ENCODE data around the gene ELMO1.
A peak's percentile ranks its signal among the peaks of the same experiment; 100 is the strongest.

ELMO1 gene

DNA sequence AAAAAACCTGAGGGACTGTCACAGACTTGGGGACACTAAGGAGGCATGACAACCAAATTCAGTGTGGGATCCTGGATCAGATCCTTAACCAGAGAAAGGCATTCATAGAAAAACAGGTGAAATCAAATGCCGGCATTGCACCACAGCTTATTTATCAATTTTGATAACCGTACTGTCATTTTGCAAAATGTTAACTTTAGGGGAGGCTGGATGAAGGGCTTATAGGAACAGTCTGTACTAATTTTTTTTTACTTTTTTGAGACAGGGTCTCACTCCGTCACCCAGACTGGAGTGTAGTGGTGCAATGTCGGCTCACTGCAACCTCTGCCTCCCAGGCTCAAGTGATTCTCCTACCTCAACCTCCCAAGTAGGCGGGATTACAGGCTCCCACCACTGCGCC, 217.1 kb downstream of the ELMO1 start:
- DNase-seq (ENCODE audit: low read depth in 2 of 3, low spot score in 2 of 3), result no peak

DNA sequence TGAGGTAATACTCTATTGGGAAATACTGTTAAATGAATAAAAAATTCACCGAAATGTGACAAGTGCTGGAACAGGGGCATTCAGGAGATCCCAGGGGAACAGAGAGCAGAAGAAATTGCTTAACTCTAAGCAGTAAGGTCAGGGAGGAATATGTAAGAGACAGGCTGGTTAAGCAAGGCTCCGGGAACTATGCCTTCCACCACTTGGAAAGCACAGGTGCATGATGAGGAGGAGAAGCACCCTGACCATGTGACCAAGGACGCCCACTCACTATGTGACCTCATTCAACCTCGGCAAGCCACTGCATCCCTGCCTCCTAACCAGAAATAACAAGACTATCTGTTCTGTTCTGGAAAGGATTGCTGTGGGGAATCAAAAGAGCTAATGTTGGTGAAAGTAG, 218.4 kb downstream of the ELMO1 start:
- no peak for DNase-seq (ENCODE audit: low read depth in 2 of 3, low spot score in 2 of 3)

DNA sequence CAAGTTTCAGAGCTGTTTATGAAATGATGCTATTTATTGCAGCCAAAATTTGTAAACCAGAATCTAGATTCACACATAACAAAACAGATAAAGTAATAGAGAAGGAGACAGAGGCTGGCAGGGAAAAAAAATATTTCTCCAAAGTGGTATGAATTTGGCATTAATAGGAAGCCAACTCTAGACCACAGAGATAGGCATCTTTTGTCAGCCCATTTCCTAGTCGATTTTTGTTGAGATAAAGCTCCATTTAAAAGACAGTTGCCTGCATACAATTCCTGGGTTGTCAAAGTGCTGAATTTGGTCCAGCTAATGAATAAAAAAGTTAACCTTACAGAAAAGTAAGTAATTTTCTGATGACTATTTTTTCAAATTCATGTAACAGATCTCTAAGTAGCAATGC, 219.3 kb downstream of the ELMO1 start:
- DNase-seq (ENCODE audit: low read depth in 2 of 3, low spot score in 2 of 3), result no peak

DNA sequence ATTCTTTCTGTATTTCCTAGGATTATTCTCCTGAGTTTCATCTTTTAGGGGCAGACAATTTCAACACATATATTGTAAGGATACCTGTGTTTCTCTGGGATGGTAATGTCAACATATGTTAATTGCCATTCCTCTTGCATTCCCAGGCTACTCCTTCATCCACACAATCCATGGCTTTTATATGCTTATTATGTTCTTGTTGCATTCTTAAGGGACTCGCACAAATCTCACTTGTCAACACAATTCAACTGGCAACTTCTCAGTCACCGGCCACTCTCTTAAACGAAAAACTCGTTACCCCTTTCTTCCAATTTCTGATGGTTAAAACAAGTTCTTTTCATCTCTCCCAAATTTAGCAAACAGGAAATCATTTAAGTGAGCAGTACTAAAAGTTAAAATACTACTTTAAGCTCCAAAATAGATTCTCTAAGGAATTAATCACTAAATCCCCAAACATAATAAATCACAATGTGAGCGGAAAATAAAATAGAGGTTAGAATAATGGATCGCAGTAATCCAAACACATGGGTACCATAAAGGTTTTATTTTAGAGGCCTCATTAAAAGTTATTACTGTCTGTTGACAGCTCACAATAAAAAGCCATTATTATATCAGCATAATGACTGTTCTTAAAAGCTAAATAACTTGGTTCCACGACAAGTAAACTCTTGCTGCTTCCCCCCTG, 223.2 kb downstream of the ELMO1 start:
- DNase-seq (ENCODE audit: low read depth in 2 of 3, low spot score in 2 of 3), result no peak

DNA sequence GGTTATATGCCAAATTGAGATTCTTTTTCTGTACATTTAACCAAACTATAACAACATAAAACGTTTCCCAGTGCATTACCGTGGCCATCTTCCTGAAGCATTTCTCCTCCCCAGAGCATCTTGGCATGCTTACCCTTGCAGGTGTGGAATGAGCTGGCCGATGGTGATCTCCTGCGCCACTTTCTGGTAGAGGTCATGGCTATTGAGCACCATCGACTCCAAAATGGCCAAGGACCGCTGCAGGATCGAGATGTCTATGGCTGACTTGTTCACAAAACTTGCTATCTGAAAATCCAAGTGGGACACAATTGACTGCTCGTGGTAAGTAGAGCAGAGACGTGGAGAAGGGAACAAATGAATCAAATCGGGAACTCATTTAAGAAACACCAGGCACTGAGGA, 223.9 kb downstream of the ELMO1 start:
- no peak for DNase-seq (ENCODE audit: low read depth in 2 of 3, low spot score in 2 of 3)

DNA sequence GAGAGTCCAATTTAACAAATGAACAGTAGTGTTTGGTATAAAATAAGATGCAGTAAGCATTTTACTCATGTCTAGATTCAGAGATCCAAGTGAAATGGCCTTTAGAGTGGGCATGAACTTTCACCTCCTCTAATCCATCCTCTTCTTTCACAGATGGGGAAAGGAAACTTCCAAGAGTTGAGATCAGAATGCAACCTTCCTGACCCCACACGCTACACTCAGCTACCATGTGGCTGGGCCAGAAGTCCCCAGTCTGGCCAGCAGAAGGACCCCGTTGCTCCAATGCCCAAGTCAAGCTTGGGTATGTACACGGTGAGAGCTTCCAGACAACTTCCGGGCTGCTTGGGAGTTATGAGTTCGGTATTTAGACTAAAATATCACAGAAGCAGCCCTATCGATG, 228.0 kb downstream of the ELMO1 start:
- DNase-seq (ENCODE audit: low read depth in 2 of 3, low spot score in 2 of 3), result no peak

DNA sequence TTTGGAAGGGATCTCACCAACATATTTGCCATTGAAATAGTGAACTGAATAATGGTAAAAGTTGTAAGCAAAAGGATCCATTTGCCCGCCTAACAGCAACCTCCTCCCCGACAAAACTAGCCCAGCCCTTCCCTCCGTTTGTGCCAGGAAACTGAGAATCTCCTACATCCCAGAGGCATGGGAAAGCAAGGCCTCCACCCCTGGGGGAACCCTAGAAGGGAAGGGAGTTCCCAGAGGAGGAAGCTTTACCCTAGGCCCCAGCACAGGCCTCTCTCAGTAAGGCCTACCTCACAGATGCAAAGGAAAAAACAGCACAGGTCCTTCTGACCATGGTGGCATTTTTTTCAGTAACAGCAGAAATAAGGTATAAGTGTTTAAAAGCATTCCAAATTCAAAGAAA, 229.7 kb downstream of the ELMO1 start:
- DNase-seq (ENCODE audit: low read depth in 2 of 3, low spot score in 2 of 3), result no peak

DNA sequence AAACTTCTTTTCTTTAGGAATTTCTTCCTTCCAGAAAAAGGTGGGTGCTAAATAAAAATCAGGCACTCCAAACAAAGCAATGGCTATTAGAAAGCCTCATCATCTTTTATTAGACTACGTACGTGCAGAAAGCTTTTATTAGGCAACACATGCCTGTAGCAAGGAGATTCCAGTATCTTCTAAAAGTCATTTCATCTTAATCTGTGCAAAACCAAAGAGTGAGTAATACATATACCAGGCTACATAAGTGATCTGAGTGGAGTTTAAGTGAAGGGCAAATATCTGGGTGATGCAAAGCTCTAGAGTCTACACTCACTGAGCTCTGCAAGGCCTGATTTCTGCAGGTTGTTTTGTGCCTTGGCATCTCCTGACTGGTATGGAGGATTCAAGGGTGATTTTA, 231.7 kb downstream of the ELMO1 start:
- no peak for DNase-seq (ENCODE audit: low read depth in 2 of 3, low spot score in 2 of 3)

DNA sequence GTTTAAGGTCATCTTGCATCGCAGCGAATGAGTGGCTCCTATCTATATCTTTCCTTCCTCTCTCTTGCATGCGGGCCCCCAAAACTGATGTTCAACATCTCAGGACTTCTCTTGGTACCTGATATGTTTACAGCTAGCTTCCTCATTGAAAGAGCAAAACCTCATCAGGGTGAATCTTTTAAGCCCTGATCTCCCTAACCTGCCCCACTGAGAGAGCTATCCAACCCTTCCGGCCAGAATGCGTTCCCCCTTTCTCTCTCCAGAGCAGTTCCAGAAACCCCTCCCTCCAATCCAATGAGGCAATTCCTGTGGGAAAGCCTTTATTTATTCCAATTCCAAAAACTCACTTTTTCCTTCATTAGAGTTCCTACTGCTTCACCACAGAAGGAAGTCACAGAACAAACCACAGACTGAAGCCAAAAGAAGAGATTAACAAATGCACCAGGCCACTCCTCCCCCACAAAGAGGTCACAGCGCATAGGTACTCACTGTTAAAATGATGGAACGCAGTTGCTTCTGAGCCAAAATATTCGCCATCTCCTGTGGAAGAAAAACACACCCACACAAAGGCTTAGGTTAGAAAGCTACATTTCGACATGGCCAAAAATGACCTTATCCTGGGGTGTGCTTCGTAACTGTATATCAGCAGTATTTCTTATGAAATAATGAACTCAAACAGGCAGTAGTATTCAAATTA, 232.4 kb downstream of the ELMO1 start:
- DNase-seq (ENCODE audit: low read depth in 2 of 3, low spot score in 2 of 3), result no peak

DNA sequence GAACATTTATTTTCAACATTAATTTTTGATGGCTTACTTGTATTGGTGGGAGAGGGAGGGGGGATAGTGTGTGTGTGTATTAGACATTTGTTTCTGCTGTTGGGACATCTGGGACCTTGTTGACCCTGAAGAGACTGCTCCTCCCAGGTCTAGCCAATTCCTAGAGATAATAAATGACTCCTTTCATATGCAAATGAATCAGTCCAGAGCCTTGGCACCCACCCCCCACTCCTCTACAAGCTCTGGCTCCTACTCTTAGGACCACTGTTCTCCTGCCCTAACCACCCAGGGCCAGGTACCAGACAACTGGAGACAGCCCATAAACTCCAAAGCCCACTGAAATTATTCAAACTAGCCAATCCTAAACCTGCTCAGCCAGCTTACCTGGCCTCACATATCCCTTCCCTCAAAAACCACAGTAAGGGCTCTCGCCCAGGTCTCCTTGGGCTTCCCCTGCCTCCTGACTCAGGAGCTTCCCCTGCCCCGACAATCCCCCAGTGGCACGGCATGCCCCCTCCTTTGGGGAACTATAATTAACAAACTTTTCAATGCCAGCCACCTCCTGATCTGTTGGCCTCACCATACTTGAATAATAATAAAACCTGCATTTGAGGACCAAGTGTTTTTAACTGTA, 233.3 kb downstream of the ELMO1 start:
- no peak for DNase-seq (ENCODE audit: low read depth in 2 of 3, low spot score in 2 of 3)

DNA sequence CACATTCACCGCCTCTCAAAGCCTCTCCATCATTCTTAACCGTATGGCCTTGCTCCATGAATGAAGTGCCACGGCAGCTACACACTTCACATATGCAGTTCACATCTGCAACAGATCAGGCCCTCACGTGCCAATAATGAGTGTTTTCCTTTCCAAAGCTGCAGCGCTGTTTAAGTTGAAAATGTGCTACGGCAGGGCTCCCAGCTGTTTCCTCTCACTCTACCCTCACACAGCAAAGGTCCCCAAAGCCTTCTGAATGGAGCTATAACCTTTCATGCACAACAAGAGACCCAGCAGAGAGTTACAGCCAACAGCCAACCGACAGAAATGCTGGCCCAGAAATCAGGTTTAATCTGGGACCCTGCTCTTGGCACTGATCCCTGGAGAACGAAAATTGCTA, 236.1 kb downstream of the ELMO1 start:
- DNase-seq (ENCODE audit: low read depth in 2 of 3, low spot score in 2 of 3), result no peak

DNA sequence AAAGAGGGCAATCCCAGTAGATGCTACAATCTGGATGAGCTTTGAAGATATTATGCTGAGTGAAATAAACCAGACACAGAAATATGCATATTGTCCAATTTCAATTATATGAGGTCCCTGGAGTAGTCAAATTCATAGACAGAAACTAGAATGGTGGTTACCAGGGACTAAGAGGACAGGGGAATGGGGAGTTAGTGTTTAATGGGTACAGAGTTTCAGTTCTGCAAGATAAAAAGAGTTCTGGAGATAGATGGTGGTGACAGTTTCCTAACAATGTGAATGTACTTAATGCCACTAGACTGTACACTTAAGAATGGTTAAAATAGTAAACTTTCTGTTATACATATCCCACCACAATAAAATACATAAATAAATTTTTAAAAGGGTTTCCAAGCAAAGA, 236.6 kb downstream of the ELMO1 start:
- no peak for DNase-seq (ENCODE audit: low read depth in 2 of 3, low spot score in 2 of 3)

DNA sequence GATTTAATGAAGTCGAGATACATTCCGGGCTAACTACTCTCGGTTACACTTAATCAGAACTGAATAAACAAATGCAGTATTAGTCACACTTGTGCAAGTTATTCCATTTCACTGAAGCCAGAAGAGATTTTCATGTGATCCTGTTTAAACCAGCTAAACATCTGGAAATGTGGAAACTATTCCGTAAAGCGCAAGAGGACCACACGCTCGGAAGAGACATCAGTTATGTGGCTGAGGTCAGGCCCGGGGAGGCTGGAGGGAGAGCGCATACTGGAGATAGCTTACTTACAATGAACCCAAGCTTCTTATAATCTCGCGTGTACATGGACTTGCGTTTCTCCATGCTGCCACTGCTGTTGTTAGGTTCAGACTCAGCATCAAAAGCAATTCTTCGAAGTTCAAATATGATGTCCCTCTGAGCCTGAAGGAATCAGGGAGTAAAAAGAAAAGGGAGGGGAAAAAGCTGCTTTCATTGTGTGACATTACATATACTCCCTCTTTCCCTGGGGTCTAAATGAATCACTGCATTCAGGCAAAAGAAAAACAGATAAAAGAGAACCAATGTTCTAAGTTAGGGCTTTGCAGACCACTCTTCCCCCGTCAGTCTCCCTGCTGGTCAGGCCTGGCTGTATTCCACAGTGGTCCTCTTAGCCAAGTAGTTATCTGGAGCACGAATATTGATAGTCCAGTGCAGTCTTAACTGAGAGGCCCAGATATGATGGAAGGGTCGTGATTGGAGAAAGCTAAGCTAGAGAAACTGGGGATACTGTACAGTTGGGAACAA, 237.4 kb downstream of the ELMO1 start:
- no peak for DNase-seq (ENCODE audit: low read depth in 2 of 3, low spot score in 2 of 3)

DNA sequence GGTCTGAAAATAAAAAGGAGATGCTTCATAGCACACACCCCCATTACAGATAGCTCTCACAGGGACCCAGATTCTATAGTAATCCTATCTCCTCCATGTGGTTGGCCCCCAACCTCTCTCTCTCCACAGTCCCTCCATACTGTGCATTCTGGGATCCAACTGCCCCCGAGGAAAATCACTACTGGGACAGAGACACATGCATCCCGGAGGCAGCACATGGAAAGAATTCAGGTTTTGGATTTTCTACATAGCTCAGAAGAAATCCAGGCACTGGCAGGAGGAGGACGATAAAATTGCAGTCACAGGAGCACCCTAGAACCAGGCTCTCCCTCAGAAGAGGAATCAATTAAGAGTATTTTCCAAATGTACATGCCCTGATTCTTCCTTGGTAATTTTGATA, 239.5 kb downstream of the ELMO1 start:
- DNase-seq (ENCODE audit: low read depth in 2 of 3, low spot score in 2 of 3), result no peak

DNA sequence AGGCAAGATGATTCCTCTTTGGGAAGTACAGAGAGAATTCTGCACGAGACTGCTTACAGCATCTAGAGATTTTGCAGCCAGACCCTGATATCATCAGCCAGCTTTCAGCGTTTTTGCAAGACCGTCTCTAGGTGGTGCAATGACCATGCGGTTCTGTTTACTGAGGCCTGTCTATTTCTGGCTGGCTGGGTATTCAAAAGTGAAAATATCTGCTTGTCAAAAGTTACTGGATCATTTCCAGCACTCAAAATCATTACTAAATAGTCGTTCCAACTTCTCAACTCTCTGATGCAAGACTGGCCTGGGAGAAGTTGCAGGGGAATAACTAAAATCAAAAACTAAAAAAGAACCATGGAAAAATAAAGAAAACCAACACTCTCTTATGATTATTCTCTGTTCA, 240.1 kb downstream of the ELMO1 start:
- DNase-seq (ENCODE audit: low read depth in 2 of 3, low spot score in 2 of 3), result no peak

DNA sequence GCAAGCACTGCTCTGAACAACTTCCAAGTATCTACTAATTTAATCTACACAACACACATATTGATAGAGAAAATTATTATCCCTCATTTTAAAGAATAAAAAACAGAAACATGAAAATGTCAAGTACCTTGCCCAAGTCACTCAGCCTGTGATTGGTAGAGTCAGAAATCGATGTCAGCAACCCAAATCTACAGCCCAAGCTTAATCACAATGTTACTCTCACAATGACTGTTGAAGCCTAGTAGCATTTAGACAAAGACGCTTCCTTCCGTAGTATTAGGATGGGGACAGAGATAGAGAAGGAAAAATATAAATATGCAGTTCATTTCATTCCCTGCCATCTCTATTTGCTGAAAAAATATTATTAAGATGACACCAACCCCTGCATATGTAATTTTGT, 242.5 kb downstream of the ELMO1 start:
- DNase-seq (ENCODE audit: low read depth in 2 of 3, low spot score in 2 of 3), result no peak

DNA sequence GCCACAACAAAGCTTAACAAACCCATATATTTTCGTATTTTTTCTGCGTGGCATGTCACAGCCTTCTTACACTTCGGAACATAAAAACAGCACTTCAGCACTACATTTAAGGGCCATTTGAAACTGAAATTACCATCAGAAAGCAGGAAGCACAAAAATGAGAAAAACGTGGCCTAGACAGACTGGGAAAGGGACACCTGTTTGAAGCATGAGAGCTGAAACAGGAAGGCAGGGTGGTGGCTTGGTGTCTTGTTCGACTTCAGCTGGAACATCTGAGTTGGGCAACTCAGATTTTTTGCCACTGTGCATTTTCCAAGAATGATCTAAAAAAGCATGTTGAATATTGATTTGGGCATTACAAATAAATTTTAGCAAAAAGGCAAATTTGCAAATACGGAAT, 243.2 kb downstream of the ELMO1 start:
- no peak for DNase-seq (ENCODE audit: low read depth in 2 of 3, low spot score in 2 of 3)

DNA sequence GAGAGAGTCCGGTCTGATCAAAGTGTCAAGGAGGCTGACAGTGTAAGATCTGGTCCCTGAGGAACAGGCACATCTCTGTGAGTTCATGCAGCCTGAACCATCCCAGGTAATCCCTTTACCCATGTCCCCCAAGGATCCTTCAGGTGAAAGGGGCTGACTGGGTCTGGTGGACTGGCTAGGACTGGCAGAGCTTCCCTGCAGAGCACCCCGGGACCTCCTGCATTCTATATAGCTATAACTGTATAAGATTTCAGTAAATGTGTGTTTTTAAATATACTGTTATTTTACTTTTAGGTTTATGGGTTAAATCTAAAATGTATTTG, 246.8 kb downstream of the ELMO1 start:
- no peak for DNase-seq (ENCODE audit: low read depth in 2 of 3, low spot score in 2 of 3)

DNA sequence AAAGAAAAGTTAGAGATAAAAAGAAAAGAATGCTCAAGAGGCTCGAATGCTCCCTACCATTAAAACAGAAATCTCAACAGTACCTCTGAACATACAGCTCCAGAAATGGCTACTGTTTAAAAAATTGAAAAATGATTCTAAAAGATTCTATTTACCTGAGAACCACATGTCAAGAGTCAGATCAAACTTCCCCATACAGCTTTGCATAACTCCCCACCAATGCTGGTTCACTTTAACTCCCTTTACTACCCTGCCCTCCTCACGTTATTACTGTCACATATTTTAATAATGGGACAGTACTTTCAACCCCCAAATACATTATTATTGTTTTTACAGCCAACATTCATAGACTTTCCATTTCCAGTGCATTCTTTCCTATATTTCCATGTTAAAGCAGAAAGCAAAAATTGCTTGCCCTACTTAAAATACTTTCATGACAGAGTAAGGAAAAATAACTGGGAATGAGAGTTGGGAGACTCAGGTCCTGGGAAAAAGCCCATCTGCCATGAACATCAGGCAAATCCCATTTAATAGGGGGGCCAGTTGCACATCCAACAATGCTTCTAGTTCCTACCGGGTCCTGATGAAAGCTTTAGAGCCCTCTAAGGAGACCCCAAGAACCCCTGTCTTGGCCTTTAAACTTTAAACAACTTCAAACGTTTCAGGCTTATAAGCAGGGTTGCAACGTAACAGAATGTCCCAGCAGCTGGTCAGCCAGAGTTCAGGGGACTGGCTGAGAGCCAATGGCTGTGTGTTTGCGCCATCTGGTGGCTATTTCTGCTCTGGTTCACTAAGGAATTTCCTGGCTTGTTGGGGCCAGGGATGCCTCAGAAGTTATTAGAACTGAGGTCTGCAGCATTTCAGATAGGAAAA, 247.4 kb downstream of the ELMO1 start:
- peak in 2 of 3 experiments; percentile 6 to 18 for DNase-seq (ENCODE audit: low read depth in 2 of 3, low spot score in 2 of 3)

DNA sequence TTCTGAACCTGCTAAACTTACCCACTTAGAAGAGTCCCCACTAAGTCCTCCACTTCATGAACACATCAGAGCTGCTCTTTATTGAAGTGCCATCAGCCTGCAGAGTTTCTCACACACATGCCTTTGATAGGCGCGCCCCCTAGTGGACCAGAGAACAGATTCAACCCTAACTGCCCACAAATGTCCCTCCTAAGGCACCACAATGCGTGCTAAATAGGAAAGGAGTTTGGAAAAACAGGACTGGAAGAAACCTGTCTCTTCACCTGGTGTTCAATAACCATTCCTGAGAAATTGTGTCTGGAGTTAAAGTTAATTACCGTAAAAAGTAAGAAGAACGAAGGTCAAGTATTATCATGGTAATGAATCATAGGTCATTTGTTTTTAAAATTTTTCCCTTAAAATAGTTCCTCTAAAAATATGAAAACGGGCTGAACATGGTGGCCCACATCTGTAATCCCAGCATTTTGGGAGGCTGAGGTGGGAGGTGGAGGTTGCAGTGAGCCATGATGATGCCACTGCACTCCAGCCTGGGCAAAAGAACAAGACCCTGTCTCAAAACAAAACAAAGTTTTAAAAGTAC, 249.7 kb downstream of the ELMO1 start:
- peak; percentile 32 to 59 (median 49) for DNase-seq (ENCODE audit: low read depth in 2 of 3, low spot score in 2 of 3)

All from activated CD8-positive, alpha-beta memory T cell treated with anti-CD3 and anti-CD28 coated beads for 48 hours (primary cell).